SW480 (cell line): Measurements from ENCODE around the gene LRRC4C.

Experiments
- DNase-seq: peaks from one replicate; pipeline ENCODE4 v3.0.0-alpha.2; 2016; ENCODE audit warnings: low spot score

The LRRC4C gene

DNA sequence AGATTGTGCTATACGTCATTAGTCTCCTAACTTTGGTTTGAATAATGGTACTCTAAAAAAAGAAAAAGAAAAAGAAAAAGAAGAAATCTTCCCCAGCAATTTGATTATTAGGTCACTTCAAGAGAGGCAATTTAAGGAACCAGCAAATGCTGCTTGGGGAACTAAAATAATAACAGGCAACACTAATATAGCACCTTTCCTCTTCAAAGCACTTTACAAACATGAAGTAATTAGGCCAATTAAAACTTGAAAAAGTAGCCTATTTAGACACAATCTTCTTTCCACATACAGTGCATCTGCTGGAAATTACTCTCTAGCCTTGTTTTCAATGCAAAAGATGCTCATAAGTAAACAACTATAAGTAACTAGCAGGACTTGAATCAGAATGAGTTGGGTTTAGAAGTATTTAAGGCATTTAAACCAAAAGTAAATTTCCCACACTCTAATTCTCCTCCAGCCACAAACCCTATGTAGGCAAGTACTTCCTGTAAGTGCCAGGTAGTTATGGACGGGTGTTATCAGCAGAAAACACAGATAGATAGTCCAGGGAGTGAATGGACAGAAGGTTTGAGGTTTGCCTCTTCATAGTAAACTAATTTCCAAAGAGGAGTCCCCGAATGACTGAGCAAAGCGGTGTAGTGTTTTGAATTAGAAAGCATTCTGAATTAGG lies 44.5 kb downstream of the LRRC4C start:
- no peak for DNase-seq

GRCh38 chr11:41413843-41414242 lies 45.6 kb downstream of the LRRC4C start:
- no peak for DNase-seq

DNA sequence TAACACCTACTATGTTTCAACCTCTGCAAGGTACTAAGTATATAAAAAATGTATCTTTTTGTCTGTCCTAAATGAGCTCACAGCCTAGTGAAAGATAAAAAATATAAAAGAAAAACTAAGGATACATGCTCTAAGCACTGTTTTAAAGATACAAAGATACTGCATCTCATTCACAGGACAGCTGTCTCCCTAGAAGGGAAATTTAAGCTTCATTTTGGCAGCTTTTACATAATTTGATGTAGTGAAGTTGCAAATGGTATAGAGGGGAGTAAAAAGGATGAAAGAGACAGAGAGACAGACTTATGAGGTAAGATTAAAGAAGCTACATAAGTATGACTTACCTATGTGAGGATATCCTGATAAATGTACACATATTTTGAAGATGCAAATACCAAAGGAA lies 53.6 kb downstream of the LRRC4C start:
- DNase-seq = no peak

DNA sequence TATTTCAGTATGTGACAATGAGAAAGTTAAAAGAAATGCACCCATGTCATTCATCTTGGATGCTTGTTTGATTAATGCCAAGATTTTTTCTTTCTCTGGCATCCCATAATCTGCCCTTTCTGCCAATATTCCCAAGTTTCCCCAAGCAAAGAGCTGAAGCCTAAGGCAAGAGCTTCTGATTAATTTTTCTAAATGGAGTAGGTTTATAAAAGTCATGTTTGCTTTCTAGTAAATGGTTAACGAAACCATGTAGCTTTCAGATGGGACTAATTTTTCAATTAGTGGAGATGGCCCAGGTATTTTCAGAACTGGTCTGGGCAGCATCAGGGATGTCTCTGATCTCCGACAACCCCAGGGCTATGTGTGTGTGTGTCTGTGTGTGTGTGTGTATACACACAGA lies 55.3 kb downstream of the LRRC4C start:
- DNase-seq = no peak

DNA sequence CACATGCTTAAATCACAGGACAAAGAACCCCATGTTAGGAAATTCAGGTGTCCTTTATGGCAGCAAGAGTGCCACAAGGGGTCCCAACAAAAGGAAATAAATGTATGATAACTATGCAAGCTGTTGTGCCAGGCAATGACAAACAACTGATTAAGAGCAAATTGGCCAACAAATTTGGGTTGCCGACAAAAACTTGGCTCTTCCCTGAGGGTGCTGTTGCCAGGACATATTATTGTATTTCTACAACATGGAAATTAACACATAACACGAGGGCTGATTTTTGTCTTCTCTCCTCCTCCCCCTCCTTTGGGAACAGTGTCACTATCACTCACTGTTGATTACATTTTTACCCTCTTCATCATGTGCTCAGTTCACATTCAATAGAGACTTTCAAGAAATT lies 56.0 kb downstream of the LRRC4C start:
- DNase-seq = no peak

GRCh38 chr11:41400819-41401382 lies 58.6 kb downstream of the LRRC4C start:
- DNase-seq = no peak

- no peak for DNase-seq
Observed at GRCh38 chr11:41400124-41400523, 59.3 kb downstream of the LRRC4C start.

DNA sequence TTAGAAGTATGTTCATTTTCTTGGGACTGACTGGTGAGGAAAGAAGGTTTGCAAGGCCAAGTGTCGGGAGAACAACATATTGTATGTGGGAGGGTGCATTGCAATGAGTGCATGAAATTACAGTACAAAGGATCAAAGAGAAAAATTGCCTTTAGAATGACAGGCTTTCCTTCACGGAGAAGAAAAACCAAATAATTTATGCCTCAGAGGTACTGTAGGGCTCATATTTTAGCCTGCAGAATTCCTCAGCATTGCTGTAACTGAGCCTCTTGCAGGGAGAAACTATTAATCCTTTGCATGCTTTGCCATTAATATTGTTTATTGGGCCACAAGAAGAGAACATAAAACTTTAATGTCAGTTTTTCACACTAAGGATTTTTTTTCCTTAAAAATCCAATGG lies 60.1 kb downstream of the LRRC4C start:
- DNase-seq = no peak

DNA sequence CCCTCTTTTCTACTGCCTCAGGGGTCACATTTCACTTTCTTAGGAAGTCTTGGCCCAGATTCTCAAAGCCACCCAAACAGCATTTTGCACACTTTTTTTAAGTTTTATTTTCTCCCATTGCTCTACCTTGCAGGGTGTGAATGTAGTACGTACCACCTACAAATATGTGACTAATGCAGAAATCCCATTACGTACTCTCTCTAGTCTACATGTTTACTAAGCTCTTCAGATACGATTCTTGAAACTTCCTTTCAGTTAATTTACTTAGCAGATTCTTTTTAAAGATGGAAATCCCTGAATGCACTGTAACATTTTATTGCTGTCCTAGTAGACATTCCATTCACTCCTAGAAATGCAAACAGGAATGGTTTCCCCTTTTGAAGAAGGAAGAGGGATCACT lies 61.3 kb downstream of the LRRC4C start:
- no peak for DNase-seq

- no peak for DNase-seq
Observed at GRCh38 chr11:41394521-41395195, 64.8 kb downstream of the LRRC4C start.

- DNase-seq = no peak
Observed at GRCh38 chr11:41392596-41392995, 66.9 kb downstream of the LRRC4C start.

GRCh38 chr11:41389623-41390130 lies 69.8 kb downstream of the LRRC4C start:
- DNase-seq = no peak

DNA sequence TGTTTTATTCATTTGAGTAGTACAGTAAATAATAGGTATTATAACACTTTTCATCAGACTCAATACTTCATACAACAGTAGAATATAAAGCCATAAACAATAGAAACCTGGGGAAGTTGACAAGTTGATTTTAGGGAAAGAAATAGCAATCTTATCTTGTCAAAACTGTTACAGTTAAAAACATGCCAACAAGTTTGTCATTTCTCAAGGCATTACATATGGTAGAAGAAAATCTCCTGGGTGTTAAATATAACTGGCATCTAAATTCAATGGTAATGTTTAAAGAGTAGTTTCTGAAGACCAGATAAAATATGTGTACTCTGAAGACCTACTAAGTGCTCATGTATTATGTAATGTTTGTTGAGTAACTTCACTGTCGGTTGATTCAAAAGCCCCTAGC lies 75.1 kb downstream of the LRRC4C start:
- DNase-seq = no peak

- no peak for DNase-seq
Observed at GRCh38 chr11:41383768-41384167, 75.7 kb downstream of the LRRC4C start.

GRCh38 chr11:41382927-41383326 lies 76.5 kb downstream of the LRRC4C start:
- no peak for DNase-seq

DNA sequence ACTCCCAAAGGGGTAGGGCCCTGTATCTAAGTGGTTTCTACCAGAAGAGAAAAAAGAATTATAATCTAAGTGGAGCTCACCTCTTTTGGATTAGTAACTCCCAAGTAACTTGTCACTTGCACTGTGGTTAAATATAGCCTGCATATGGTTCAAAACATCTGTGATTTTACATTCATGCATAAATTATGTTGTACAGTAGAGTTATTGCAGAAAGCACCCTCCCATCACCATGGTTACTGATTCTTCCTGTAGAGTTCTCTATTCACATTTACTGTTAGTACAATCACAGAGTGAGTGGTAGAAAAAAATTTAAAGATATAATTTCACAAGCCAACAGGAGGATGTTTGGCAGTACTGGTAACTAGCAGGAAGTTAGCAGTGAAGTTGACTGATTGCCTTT lies 80.4 kb downstream of the LRRC4C start:
- no peak for DNase-seq

- no peak for DNase-seq
Observed at GRCh38 chr11:41377709-41378394, 81.6 kb downstream of the LRRC4C start.

DNA sequence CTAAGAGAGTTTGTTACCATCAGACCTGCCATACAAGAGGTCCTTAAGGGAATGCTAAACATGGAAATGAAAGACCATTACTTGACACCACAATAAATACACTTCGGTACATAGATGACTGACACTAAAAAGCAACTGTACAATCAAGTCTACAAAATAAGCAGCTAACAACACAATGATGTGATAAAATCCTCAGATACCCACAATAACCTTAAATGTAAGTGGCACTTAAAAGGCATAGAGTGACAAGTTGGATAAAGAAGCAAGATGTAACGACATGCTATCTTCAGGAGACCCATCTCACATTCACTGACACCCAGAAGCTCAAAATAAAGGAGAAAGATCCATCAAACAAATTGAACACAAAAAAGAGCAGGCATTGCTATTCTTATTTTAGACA lies 107.6 kb downstream of the LRRC4C start:
- DNase-seq = no peak

GRCh38 chr11:41346042-41346441 lies 113.4 kb downstream of the LRRC4C start:
- DNase-seq = no peak

DNA sequence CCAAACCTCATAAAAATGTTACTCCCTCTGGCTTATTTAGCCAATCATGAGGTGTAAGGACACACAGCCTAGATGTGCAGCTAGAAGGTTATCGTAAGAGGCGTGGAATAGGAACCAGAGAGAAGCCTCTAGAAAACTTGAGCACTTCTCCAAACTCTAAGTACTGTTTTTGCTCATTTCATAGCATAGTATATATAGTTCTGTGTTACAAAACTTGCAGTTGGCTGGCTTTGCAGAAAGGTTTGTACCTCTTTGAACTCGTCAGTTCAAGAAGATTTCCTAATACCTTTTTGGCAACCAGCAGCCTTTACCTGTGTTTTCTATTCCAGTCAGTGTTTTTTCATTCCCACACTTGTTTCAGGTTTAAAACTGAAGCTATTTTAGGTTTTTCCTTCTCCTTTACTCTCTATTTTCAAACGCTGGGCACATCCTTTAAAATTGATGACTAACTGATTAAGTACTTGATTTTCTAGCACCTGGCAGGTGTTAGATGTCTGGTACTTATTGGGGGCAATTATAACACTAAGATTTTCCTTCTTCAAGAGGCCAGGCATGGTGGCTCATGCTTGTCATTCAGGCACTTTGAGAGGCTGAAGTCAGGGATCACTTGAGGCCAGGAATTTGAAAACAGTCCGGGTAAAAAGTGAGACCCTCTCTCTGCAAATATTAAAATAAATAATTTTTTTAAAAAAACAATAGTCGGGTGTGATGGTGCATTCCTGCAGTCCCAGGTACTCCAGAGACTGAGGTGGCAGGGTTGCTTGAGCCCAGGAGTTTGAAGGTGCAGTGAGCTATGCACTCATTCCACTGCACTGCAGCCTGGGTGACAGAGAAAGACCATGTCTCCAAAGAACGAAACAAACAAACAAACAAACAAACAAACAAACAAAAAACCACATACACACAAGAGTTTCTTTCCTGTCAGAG lies 125.2 kb downstream of the LRRC4C start:
- DNase-seq = no peak

DNA sequence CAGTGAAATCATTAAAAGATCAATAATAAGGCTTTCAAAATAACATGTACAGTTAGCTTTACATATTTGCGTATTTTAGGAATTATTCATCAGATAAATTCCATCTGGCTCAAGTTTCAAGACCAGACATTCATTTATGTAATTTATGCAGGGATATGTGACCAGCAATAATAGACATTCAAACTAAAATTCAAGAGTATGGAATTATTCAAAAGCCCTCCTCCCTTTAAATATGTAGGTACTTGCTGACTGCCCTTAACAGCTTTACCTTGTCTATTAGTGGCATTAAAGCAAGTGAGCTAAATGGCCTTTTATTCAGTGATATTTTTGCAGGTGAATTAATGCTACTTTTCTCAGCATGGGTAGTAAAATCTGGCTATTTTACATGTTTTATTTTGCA lies 126.1 kb downstream of the LRRC4C start:
- no peak for DNase-seq

DNA sequence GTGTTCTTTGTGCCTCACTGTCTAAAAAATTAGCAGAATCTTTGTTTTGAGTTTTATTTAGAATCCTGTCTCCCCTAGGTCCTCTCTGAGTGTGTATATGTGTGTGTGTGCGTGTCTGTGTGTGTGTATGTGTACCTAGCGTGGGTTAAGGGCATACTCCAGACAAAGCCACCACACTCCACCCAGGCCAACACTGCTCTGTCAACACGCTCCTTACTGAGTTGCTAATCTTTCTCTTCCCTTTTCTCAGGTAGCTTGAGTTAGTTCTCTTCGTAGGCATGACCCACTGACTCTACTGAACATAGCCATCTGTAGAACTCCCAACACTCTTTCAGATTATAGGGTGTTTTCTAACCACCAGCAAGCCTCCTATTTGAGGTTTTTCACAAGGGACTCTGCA lies 131.1 kb downstream of the LRRC4C start:
- DNase-seq = no peak
